Left hindlimb (tissue), 1 donor: ENCODE data around the gene CACNA1B.
"Not testable (repeated sequence)": the region's sequence is repeated elsewhere in the genome, so short reads cannot be mapped to it uniquely, and the experiment has no call there.

ENCODE experiments used
- DNase-seq: peaks from one replicate; pipeline ENCODE4 v3.0.0-alpha.2; 2018

Gene CACNA1B

GRCh38 chr9:138122201-138122600, 244.6 kb downstream of the CACNA1B start:
- no peak for DNase-seq

- no peak for DNase-seq
These were observed 245.1 kb downstream of the CACNA1B start for GRCh38 chr9:138122676-138123075.

- DNase-seq, result no peak
These were observed 245.5 kb downstream of the CACNA1B start for GRCh38 chr9:138123086-138123485.

- DNase-seq, result not testable (repeated sequence)
These were observed 248.7 kb downstream of the CACNA1B start for GRCh38 chr9:138126090-138126857.

GRCh38 chr9:138126858-138127584, 249.4 kb downstream of the CACNA1B start:
- DNase-seq, result not testable (repeated sequence)

GRCh38 chr9:138128027-138128426, 250.4 kb downstream of the CACNA1B start:
- not testable (repeated sequence) for DNase-seq

- not testable (repeated sequence) for DNase-seq
These were observed 251.7 kb downstream of the CACNA1B start for GRCh38 chr9:138129318-138129717.

- DNase-seq, result not testable (repeated sequence)
These were observed 255.5 kb downstream of the CACNA1B start for GRCh38 chr9:138132946-138133705.

GRCh38 chr9:138134581-138134980, 257.0 kb downstream of the CACNA1B start:
- DNase-seq, result not testable (repeated sequence)

GRCh38 chr9:138139096-138139495, 261.5 kb downstream of the CACNA1B start:
- not testable (repeated sequence) for DNase-seq

- not testable (repeated sequence) for DNase-seq
These were observed 263.4 kb downstream of the CACNA1B start for GRCh38 chr9:138140980-138141379.

GRCh38 chr9:138142528-138143244, 265.1 kb downstream of the CACNA1B start:
- DNase-seq, result not testable (repeated sequence)

- DNase-seq, result not testable (repeated sequence)
These were observed 265.9 kb downstream of the CACNA1B start for GRCh38 chr9:138143491-138143890.

- DNase-seq, result peak; percentile 46
These were observed 270.0 kb downstream of the CACNA1B start for GRCh38 chr9:138147556-138147955.

GRCh38 chr9:138149672-138150656, 272.4 kb downstream of the CACNA1B start:
- not testable (repeated sequence) for DNase-seq

- DNase-seq, result not testable (repeated sequence)
These were observed 278.2 kb downstream of the CACNA1B start for GRCh38 chr9:138155788-138156187.

- not testable (repeated sequence) for DNase-seq
These were observed 289.2 kb downstream of the CACNA1B start for GRCh38 chr9:138166793-138167192.
